IMR-90 (cell line): ENCODE measurements around the gene ERGIC2. TPM values are rescaled to one million over a fixed set of nuclear protein-coding genes. Genes with fewer than 3 reads are reported as not detected.

Experiments
- ATAC-seq: fragments of 200-7000 bp; cut with Tn5 transposase; 2 replicates; pipeline ENCODE4 v1.9.1; 2020; ENCODE audit warnings: low read depth, mild to moderate bottlenecking, moderate library complexity
- BruUV-seq: library from RNA; stranded (reverse); fragments of 400-500 nt; replicated peaks from 2 replicates; lab custom pipeline; 2021; lab: Mats Ljungman, UMichigan
- CTCF ChIA-PET: fragments of 300-600 bp; formaldehyde crosslinking; extraction: SDS; loops from one replicate; lab custom pipeline; 2021; ENCODE audit warnings: antibody characterized with exemption; lab: Yijun Ruan, JAX
- POLR2A ChIA-PET: fragments of 300-600 bp; sonication (Branson Sonifier 250); formaldehyde crosslinking; loops from one replicate; lab custom pipeline; 2022; ENCODE audit warnings: antibody characterized with exemption; ENCODE audit not compliant: unreplicated experiment; lab: Charles Lee
- DNase-seq: peaks from one replicate; pipeline ENCODE4 v3.0.0; 2013
- H2AFZ ChIP-seq: replicated peaks from 2 replicates; pipeline ENCODE3; 2013; ENCODE audit warnings: low read length, mild to moderate bottlenecking; ENCODE audit not compliant: poor library complexity
- H2AK5ac ChIP-seq: 2 replicates; pipeline ENCODE4 v1.6.1; 2013; ENCODE audit warnings: low read depth, low read length, inconsistent platforms
- H2AK9ac ChIP-seq: replicated peaks from 2 replicates; pipeline ENCODE3; 2013; ENCODE audit warnings: mild to moderate bottlenecking, low read depth, low read length, moderate library complexity; ENCODE audit not compliant: poor library complexity
- H2BK120ac ChIP-seq: 2 replicates; pipeline ENCODE4 v1.6.1; 2013; ENCODE audit warnings: low read depth, low read length, inconsistent platforms
- H2BK15ac ChIP-seq: 3 replicates; pipeline ENCODE4 v1.6.1; 2013; ENCODE audit warnings: low read depth, low read length, inconsistent platforms
- H2BK20ac ChIP-seq: 2 replicates; pipeline ENCODE4 v1.6.1; 2013; ENCODE audit warnings: low read depth, mild to moderate bottlenecking, inconsistent platforms, low read length, moderate library complexity
- H2BK5ac ChIP-seq: 2 replicates; pipeline ENCODE4 v1.6.1; 2013; ENCODE audit warnings: mild to moderate bottlenecking, low read depth, low read length, inconsistent platforms; ENCODE audit not compliant: poor library complexity, severe bottlenecking
- H3K14ac ChIP-seq: replicated peaks from 2 replicates; pipeline ENCODE4 v1.6.1; 2013; ENCODE audit warnings: low read depth, low read length, inconsistent platforms
- H3K18ac ChIP-seq: 2 replicates; pipeline ENCODE4 v1.6.1; 2013; ENCODE audit warnings: low read depth, low read length, control low read depth
- H3K23ac ChIP-seq: 2 replicates; pipeline ENCODE4 v1.6.1; 2013; ENCODE audit warnings: low read depth, low read length, inconsistent platforms
- H3K27ac ChIP-seq: 2 replicates; pipeline ENCODE4 v1.5.1; 2013; ENCODE audit warnings: mild to moderate bottlenecking, control low read depth, low read length; ENCODE audit not compliant: insufficient read depth
- H3K27me3 ChIP-seq: 2 replicates; pipeline ENCODE4 v1.6.1; 2013; ENCODE audit warnings: low read length; ENCODE audit not compliant: control insufficient read depth, insufficient read depth
- H3K36me3 ChIP-seq: 2 replicates; pipeline ENCODE4 v1.6.1; 2013; ENCODE audit warnings: low read length, mixed read lengths; ENCODE audit not compliant: control insufficient read depth, insufficient read depth
- H3K4ac ChIP-seq: 2 replicates; pipeline ENCODE4 v1.6.1; 2013; ENCODE audit warnings: low read depth, low read length, inconsistent platforms
- H3K4me1 ChIP-seq: 2 replicates; pipeline ENCODE4 v1.6.1; 2013; ENCODE audit warnings: low read length, mixed read lengths; ENCODE audit not compliant: control insufficient read depth, insufficient read depth
- H3K4me2 ChIP-seq: 2 replicates; pipeline ENCODE4 v1.6.1; 2013; ENCODE audit warnings: low read depth, mild to moderate bottlenecking, control low read depth, low read length, moderate library complexity
- H3K4me3 ChIP-seq: 2 replicates; pipeline ENCODE4 v1.5.1; 2013; ENCODE audit warnings: low read depth, mild to moderate bottlenecking, control low read depth, low read length, moderate library complexity; ENCODE audit not compliant: insufficient read depth
- H3K56ac ChIP-seq: 2 replicates; pipeline ENCODE4 v1.6.1; 2013; ENCODE audit warnings: low read length, inconsistent platforms; ENCODE audit not compliant: insufficient read depth; ENCODE audit errors: extremely low read depth
- H3K79me1 ChIP-seq, 2 experiments: 2 replicates each; pipeline ENCODE4 v1.6.1; 2013; ENCODE audit warnings: low read length in 2 of 2, inconsistent platforms in 1 of 2, low read depth in 1 of 2
- H3K9ac ChIP-seq: 2 replicates; pipeline ENCODE4 v1.6.1; 2013; ENCODE audit warnings: low read depth, low read length, control low read depth
- H3K9me1 ChIP-seq: 2 replicates; pipeline ENCODE4 v1.6.1; 2013; ENCODE audit warnings: low read length, inconsistent platforms; ENCODE audit not compliant: insufficient read depth
- H3K9me3 ChIP-seq: 2 replicates; pipeline ENCODE4 v1.6.1; 2013; ENCODE audit warnings: low read length; ENCODE audit not compliant: control insufficient read depth, insufficient read depth
- H4K20me1 ChIP-seq: 2 replicates; pipeline ENCODE4 v1.6.1; 2013; ENCODE audit warnings: low read length, inconsistent platforms; ENCODE audit not compliant: insufficient read depth
- H4K5ac ChIP-seq: 2 replicates; pipeline ENCODE4 v1.6.1; 2013; ENCODE audit warnings: mild to moderate bottlenecking, low read depth, low read length, control low read depth
- H4K8ac ChIP-seq, 2 experiments: 2 replicates each; pipeline ENCODE4 v1.6.1; 2013; ENCODE audit warnings: low read depth in 2 of 2, low read length in 2 of 2, control low read depth in 1 of 2, inconsistent platforms in 1 of 2
- H4K91ac ChIP-seq: 2 replicates; pipeline ENCODE4 v1.6.1; 2013; ENCODE audit warnings: low read depth, low read length, inconsistent platforms; ENCODE audit not compliant: insufficient read depth
- BHLHE40 ChIP-seq: fragments of 150-350 bp; IDR thresholded peaks from 2 replicates; pipeline ENCODE4 v1.6.1; 2016; ENCODE audit warnings: mild to moderate bottlenecking, low read depth, low read length
- CEBPB ChIP-seq: IDR thresholded peaks from 2 replicates; pipeline ENCODE4 v1.6.1; 2012; ENCODE audit warnings: low read depth, low read length, improper control_type of control experiment
- CHD1 ChIP-seq: IDR thresholded peaks from 2 replicates; pipeline ENCODE4 v1.6.1; 2012; ENCODE audit warnings: low read depth, low read length, improper control_type of control experiment
- ELK1 ChIP-seq: fragments of 150-350 bp; IDR thresholded peaks from 2 replicates; pipeline ENCODE4 v1.6.1; 2016; ENCODE audit warnings: low read depth, mild to moderate bottlenecking, low read length, moderate library complexity, borderline replicate concordance
- FOS ChIP-seq: fragments of 150-350 bp; IDR thresholded peaks from 2 replicates; pipeline ENCODE4 v1.6.1; 2016; ENCODE audit warnings: low read depth, low read length
- MAFK ChIP-seq: IDR thresholded peaks from 2 replicates; pipeline ENCODE4 v1.6.1; 2012; ENCODE audit warnings: low read depth, low read length, improper control_type of control experiment
- MAZ ChIP-seq: IDR thresholded peaks from 2 replicates; pipeline ENCODE4 v1.6.1; 2012; ENCODE audit warnings: low read depth, mild to moderate bottlenecking, low read length, improper control_type of control experiment, moderate library complexity, borderline replicate concordance
- MXI1 ChIP-seq: IDR thresholded peaks from 2 replicates; pipeline ENCODE4 v1.6.1; 2012; ENCODE audit warnings: low read depth, mild to moderate bottlenecking, low read length, moderate library complexity, borderline replicate concordance
- RCOR1 ChIP-seq: IDR thresholded peaks from 2 replicates; pipeline ENCODE4 v1.6.1; 2012; ENCODE audit warnings: mild to moderate bottlenecking, low read length, improper control_type of control experiment; ENCODE audit not compliant: insufficient replicate concordance
- RFX5 ChIP-seq: IDR thresholded peaks from 2 replicates; pipeline ENCODE4 v1.8.0; 2012; ENCODE audit warnings: low read depth, mild to moderate bottlenecking, low read length, moderate library complexity
- WGBS, 2 experiments: methylation state at CpG; one replicate each; pipeline versions ENCODE4 v1.1.5 to v1.1.7; 2013; ENCODE audit warnings: missing lambda C conversion rate in 2 of 2; ENCODE audit not compliant: insufficient read length in 1 of 2; ENCODE audit errors: extremely low coverage in 2 of 2; 5-methylcytosine and 5-hydroxymethylcytosine counted together
- dilution Hi-C: fragments of 300-500 bp; cut with HindIII; formaldehyde crosslinking; loops from one replicate; pipeline ENCODE4 v1.14.3; 2018; ENCODE audit warnings: low sequenced_read_pairs; ENCODE audit not compliant: unreplicated experiment
- in situ Hi-C: fragments of 300-500 bp; cut with MboI; formaldehyde crosslinking; loops from 3 replicates; pipeline ENCODE4 v1.14.3; 2019; ENCODE audit warnings: low sequenced_read_pairs, inconsistent platforms, mixed read lengths
- intact Hi-C: fragments of 100-400 bp; cut with micrococcal nuclease; formaldehyde crosslinking; loops from 2 replicates; pipeline ENCODE4 v1.10.0; 2022
- polyA plus RNA-seq, 3 experiments: library from polyadenylated mRNA; depleted of rRNA; stranded (reverse); fragments of >200 nt; gene quantifications; 2 replicates each; pipeline ENCODE4 v1.2.3, GENCODE V29; 2012; ENCODE audit warnings: low replicate concordance in 1 of 3
- total RNA-seq: library from RNA; depleted of rRNA; stranded (reverse); fragments of >200 nt; gene quantifications from 2 replicates; pipeline ENCODE4 v1.2.3, GENCODE V29; 2012
- TF ChIP-seq, protein P1 (sequence below): conservative IDR thresholded peaks from 2 replicates; pipeline ENCODE4 v1.5.1; 2012; ENCODE audit warnings: mild to moderate bottlenecking, low read depth, low read length, improper control_type of control experiment

Gene ERGIC2
- total and polyA plus RNA-seq, 2 of the 4 experiments (the other 2 are of a cell fraction): 41.0 to 45.3 TPM

- no peak for TF ChIP-seq ELK1
- no peak for TF ChIP-seq MAFK
- TF ChIP-seq CEBPB: no peak
Observed at GRCh38 chr12:29430716-29431044, 49.7 kb upstream of the ERGIC2 start (continued).

DNA sequence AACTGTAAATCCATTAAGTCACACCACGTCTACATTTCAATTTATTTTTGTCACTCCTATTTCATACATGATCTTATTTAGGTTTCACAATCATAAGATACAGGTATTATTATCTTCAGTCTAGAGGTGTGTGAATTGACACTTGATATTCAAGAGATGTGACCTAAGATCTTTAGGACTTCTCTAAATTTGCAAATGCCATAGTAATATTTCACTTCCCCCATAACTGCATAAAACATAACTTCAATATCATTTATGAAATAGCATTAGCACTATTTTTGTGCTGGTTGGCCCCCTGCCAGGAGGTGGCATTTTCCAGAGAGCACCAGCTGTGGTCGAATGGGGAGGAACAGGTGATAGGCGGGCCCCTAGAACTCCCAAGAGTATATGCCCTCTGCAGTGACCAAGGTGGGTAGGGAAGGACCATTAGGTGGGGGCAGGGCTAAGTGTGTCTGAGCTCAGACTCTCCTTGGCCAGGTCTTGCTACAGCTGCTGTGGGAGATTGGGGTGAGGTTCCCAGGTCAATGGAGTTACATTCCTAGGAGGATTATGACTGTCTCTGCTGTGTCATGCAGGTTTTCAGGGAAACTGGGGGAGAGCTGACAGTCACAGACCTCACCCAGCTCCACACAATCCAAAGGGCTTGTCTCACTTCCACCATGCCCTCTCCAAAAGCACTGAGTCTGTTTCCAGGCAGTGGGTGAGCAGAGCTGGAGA lies 49.2 kb upstream of the ERGIC2 start:
- Histone ChIP-seq H2BK20ac (no peak overlapping the region), H3K4me2 (no peak overlapping the region), H3K27ac (no peak overlapping the region), H4K91ac (no peak overlapping the region), H2BK5ac (no peak overlapping the region), H2AFZ (no peak overlapping the region), H3K27me3 (no peaks in the 10 kb centered on the region), H2BK120ac (no peak overlapping the region), H2BK15ac (no peak overlapping the region; the same call in 2 of the 3 replicates), H3K4me3 (no peak overlapping the region), H3K56ac (no peak overlapping the region), H3K9me1 (no peaks in the 10 kb centered on the region), H3K79me1 (no peaks in the 10 kb centered on the region), H4K20me1 (no peaks in the 10 kb centered on the region), H3K36me3 (no peaks in the 10 kb centered on the region), H3K18ac (no peak overlapping the region), H4K8ac (no peak overlapping the region), H3K23ac (no peak overlapping the region), H4K5ac (no peak overlapping the region), H3K4me1 (no peaks in the 10 kb centered on the region), H3K14ac (no peak overlapping the region), H3K9ac (no peak overlapping the region), H2AK9ac (no peak overlapping the region), H3K9me3 (no peaks in the 10 kb centered on the region), H2AK5ac (no peak overlapping the region), H3K4ac (no peak overlapping the region)
- WGBS, 2 experiments: no CpG with 5 or more reads among the region's 3 CpGs
- in situ Hi-C loops: no loop called here
- intact Hi-C loops: no loop called here
- ChIA-PET POLR2A (interaction anchor here (0.5 kb wide), 1 partner anchor 12 kb away, joined by 3 read pairs; no protein-coding TSS in a partner anchor), CTCF (no interaction called here)
- dilution Hi-C loops: no loop called here
- TF ChIP-seq ELK1 (no peak), CHD1 (no peak), RFX5 (no peak), FOS (no peak), BHLHE40 (no peak), CEBPB (no peak), MAFK (no peak), MXI1 (no peak), MAZ (no peak), RCOR1 (no peak)
- TF ChIP-seq, protein P1, sequence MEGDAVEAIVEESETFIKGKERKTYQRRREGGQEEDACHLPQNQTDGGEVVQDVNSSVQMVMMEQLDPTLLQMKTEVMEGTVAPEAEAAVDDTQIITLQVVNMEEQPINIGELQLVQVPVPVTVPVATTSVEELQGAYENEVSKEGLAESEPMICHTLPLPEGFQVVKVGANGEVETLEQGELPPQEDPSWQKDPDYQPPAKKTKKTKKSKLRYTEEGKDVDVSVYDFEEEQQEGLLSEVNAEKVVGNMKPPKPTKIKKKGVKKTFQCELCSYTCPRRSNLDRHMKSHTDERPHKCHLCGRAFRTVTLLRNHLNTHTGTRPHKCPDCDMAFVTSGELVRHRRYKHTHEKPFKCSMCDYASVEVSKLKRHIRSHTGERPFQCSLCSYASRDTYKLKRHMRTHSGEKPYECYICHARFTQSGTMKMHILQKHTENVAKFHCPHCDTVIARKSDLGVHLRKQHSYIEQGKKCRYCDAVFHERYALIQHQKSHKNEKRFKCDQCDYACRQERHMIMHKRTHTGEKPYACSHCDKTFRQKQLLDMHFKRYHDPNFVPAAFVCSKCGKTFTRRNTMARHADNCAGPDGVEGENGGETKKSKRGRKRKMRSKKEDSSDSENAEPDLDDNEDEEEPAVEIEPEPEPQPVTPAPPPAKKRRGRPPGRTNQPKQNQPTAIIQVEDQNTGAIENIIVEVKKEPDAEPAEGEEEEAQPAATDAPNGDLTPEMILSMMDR: no peak
- no peak; the same call in 1 of the 2 replicates for ATAC-seq
- no TSS peak for BruUV-seq
- DNase-seq: no peak
